Lower leg skin (tissue), 4 donors: ENCODE results near the gene CAV2. TPM values are rescaled to one million over a fixed set of nuclear protein-coding genes. Genes with fewer than 3 reads are reported as not detected.

Experiments used
- DNase-seq, 2 donors: peaks; one replicate each; pipeline ENCODE4 v3.0.0-alpha.2; 2019; ENCODE audit warnings: low spot score in 2 of 2
- H3K4me3 ChIP-seq: fragments of 200-600 bp; sonication (generic); 2 replicates; pipeline ENCODE4 v1.5.1; 2017; ENCODE audit warnings: mild to moderate bottlenecking, low read depth; ENCODE audit not compliant: poor library complexity, severe bottlenecking
- POLR2A ChIP-seq, 2 donors: fragments of 450-650 bp; IDR thresholded peaks; one replicate each; pipeline ENCODE4 v1.6.1; 2016 to 2017; ENCODE audit warnings: antibody characterized with exemption in 2 of 2, mild to moderate bottlenecking in 1 of 2, moderate library complexity in 1 of 2
- WGBS, 2 donors: methylation state at CpG; one replicate each; pipeline ENCODE4 v1.1.5; 2018; 5-methylcytosine and 5-hydroxymethylcytosine counted together
- intact Hi-C: fragments of 100-400 bp; cut with DNase I; formaldehyde crosslinking; loops from one replicate; pipeline ENCODE4 v1.15.0; 2023; ENCODE audit warnings: low total_unique reads
- total RNA-seq, 4 donors: library from RNA; depleted of rRNA; stranded (reverse); fragments of >200 nt; gene quantifications; one replicate each; pipeline ENCODE4 v1.1.0, GENCODE V29; 2016
- TF ChIP-seq, protein P1 (sequence below), 3 donors: fragments of 450-650 bp; IDR thresholded peaks; one replicate each; pipeline ENCODE4 v1.5.1; 2016; ENCODE audit warnings: antibody characterized with exemption in 3 of 3, mild to moderate bottlenecking in 3 of 3, moderate library complexity in 2 of 3

The CAV2 gene
- total RNA-seq, 4 donors from 2014 or later, result 47.3 to 72.1 (median 67.7) TPM

DNA sequence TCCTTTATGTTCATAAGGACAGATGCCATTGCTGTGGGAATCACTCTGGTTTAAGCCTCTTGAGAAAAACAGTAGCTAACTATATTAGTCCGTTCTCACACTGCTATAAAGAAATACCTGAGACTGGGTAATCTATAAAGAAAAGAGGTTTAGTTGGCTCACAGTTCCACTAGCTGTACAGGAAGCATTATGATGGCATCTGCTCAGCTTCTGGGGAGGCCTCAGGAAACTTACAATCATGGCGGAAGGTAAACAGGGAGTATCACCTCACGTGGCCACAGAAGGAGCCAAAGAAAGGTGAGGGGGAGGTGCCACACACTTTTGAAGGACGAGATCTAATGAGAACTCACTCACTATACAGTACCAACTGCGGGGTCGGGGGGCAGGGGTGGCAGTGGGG, 2.9 kb upstream of the CAV2 start:
- WGBS, 2 donors, result 92 to 93% methylated on average over 6 of the region's 6 CpGs
- no peak overlapping the region for H3K4me3 ChIP-seq
- no peak for DNase-seq
- TF ChIP-seq, protein P1, sequence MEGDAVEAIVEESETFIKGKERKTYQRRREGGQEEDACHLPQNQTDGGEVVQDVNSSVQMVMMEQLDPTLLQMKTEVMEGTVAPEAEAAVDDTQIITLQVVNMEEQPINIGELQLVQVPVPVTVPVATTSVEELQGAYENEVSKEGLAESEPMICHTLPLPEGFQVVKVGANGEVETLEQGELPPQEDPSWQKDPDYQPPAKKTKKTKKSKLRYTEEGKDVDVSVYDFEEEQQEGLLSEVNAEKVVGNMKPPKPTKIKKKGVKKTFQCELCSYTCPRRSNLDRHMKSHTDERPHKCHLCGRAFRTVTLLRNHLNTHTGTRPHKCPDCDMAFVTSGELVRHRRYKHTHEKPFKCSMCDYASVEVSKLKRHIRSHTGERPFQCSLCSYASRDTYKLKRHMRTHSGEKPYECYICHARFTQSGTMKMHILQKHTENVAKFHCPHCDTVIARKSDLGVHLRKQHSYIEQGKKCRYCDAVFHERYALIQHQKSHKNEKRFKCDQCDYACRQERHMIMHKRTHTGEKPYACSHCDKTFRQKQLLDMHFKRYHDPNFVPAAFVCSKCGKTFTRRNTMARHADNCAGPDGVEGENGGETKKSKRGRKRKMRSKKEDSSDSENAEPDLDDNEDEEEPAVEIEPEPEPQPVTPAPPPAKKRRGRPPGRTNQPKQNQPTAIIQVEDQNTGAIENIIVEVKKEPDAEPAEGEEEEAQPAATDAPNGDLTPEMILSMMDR (IDR thresholded peaks at IDR 0.05), result no peak
- no peak for TF ChIP-seq POLR2A (IDR thresholded peaks at IDR 0.05)
- intact Hi-C loops, result no loop called here

DNA sequence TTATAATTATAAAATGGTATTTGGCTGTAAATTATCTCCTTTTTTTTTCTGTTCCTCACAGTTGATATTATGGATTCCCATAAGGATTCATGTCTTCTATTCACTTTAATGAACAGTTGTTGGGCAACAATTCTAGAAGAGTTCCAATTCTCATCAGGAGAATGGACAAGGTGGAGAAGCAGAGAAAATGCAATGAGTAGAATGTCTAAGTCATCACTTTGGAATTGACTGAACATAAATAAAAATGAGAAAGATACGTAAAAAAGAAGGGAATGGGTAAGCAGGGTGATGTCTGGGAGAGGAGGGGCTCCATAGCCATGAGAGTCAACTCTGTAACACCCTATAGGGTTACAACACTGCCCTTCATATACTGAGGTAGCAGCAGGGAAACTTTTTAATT, 1.8 kb upstream of the CAV2 start:
- DNase-seq, result no peak
- TF ChIP-seq POLR2A (IDR thresholded peaks at IDR 0.05), result no peak
- TF ChIP-seq, protein P1 (IDR thresholded peaks at IDR 0.05), result no peak
- intact Hi-C loops, result no loop called here
- WGBS, 2 donors, result 74 to 78% methylated on average over 1 of the region's 1 CpG
- H3K4me3 ChIP-seq, result no peak overlapping the region

DNA sequence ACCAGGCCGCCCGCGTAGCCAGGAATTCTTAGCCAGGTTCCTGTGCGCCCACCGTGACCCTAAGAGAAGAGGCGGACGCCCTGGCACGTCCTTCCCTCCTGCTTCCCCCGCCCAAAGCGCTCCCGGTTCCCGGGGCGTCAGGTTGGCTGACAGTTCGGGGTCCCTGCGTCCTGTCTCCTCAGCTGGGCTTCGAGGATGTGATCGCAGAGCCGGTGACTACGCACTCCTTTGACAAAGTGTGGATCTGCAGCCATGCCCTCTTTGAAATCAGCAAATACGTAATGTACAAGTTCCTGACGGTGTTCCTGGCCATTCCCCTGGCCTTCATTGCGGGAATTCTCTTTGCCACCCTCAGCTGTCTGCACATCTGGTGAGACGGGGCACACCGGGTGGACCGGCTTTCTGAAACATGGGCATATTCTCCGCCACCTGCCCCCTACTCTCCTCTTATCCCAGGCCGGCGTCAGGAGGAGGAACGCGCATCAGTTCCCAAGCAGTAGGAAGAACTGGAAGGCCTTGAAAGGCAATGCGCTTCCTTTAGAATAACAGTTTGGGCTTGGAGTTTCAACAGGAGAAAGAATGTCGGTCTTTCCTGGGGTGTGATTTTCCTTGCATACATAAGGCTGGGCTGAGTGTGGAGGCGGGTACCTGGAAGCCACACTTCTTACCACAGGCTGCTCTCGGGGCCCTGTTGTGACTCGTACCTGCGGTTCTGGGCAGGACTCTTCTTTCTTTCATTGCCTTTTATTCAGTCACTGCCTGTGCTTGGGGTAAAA, 728 bp downstream of the CAV2 start:
- peak overlapping the region; percentile 82 for H3K4me3 ChIP-seq
- intact Hi-C loops, result loop anchor here (5.0 kb wide), 1 partner anchor 243 kb away; no protein-coding TSS in a partner anchor
- peak; percentile 62 to 90 for DNase-seq
- 2 to 4% methylated on average over 31 to 35 of the region's 36 CpGs for WGBS, 2 donors
- TF ChIP-seq POLR2A (IDR thresholded peaks at IDR 0.05), result no peak
- TF ChIP-seq, protein P1 (IDR thresholded peaks at IDR 0.05), result no peak

DNA sequence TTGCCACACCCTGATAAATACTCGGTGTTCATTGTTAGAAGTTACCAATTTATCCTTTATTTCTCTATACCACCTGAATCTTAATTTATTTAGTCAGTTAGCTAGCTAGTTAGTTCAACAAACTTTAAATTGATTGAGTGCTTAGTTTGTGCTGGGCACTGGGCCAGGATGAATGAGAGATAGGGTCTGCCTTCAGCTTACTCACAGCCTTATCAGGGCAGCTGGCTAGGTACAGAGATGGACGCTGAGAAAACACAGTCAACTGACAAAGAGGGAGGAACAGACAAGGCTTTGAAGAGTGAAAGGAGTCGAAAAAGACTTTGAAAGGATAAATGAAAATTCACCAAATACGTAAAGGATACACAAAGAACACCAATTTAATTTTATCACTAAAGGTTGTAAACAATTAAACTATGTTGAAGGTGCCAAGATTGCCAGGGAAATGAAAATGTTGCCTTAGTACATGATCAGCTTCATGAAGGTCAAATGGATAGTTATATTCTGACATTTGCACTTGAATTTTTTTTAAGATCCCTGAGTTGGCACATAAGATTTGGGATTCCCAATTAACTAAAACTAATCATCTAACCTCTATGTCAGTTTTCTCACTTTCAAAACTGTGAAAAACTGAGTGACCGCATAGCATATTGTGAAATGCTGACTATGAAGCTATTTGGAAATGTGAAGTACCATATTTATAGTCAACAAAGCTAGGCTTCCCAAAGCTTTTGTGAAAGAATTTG, 2.1 kb downstream of the CAV2 start:
- no peak for TF ChIP-seq POLR2A (IDR thresholded peaks at IDR 0.05)
- TF ChIP-seq, protein P1 (IDR thresholded peaks at IDR 0.05), result no peak
- intact Hi-C loops, result loop anchor here (5.0 kb wide), 1 partner anchor 244 kb away; no protein-coding TSS in a partner anchor
- no peak for DNase-seq
- 35 to 49% methylated on average over 5 of the region's 5 CpGs for WGBS, 2 donors
- no peak overlapping the region for H3K4me3 ChIP-seq

DNA sequence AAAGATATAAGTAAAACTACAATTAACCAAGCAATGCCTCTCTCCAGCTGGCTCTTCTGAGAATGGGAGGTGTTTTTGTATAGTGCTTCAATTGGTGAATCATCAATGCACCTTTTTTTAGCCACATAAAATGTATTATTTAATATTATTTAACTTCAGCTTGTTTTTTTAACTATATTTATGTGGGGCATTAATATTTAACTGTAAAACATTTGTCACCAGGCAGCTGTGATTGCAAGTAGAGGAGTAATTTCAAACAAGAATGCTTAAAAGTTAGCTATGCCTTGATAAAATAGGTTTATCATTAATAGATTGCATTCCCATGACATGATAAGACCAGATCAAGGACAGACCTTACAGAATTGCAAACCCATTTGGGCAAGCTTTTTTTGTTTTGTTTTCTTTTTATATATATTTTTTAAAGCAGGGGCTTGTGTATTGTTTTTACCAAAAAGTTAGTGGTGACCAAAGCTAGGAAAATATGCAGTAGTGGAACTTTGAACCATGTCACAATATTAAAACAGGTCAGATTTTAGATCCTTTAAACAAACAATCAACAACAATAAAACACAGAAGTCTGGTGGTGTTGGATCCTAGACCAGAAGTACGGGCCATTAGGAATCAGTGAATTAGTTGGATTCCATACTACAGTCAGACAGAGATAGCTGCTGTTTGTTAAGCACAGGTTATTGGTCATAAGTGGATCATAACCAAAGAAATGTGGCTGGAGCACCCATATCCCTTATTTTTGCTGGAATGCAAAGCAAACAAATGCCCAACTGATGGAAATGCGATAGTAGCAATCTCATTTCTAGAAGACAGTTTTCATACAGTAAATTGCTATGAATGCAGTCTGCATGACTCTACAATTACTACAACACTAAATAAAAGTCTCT, 2.9 kb downstream of the CAV2 start:
- TF ChIP-seq, protein P1 (IDR thresholded peaks at IDR 0.05), result no peak
- no peak for TF ChIP-seq POLR2A (IDR thresholded peaks at IDR 0.05)
- WGBS, 2 donors, result 80 to 83% methylated on average over 2 of the region's 2 CpGs
- intact Hi-C loops, result loop anchor here (5.0 kb wide), 1 partner anchor 245 kb away; no protein-coding TSS in a partner anchor
- no peak for DNase-seq
- H3K4me3 ChIP-seq, result no peak overlapping the region
